Stimulated activated CD4-positive, alpha-beta T cell treated with anti-CD3 and anti-CD28 coated beads, Interleukin-15, amount 100 ng/mL, for 24 hours (primary cell): ENCODE results near the gene ABCC10.

Experiments used
- DNase-seq: peaks from one replicate; pipeline ENCODE4 v3.0.0-alpha.2; 2020

Gene ABCC10

GRCh38 chr6:43469947-43470346 is 42.6 kb downstream of the ABCC10 start:
- no peak for DNase-seq

GRCh38 chr6:43471399-43471798 is 44.1 kb downstream of the ABCC10 start:
- DNase-seq, result no peak

GRCh38 chr6:43472515-43472914 is 45.2 kb downstream of the ABCC10 start:
- no peak for DNase-seq

GRCh38 chr6:43475516-43475915 is 48.2 kb downstream of the ABCC10 start:
- DNase-seq, result no peak

- no peak for DNase-seq
Measured at GRCh38 chr6:43476746-43477145, 49.4 kb downstream of the ABCC10 start.

- peak; percentile 99 for DNase-seq
Measured at GRCh38 chr6:43477235-43478007, 50.1 kb downstream of the ABCC10 start, which contains the start of gene TJAP1. Gene TJAP1 (plus strand): TSS chr6:43477570. CDS start chr6:43499002, 21,432 bp downstream.

- DNase-seq, result no peak
Measured at GRCh38 chr6:43478008-43478372, 50.6 kb downstream of the ABCC10 start.

GRCh38 chr6:43481075-43481474 is 53.7 kb downstream of the ABCC10 start:
- no peak for DNase-seq

GRCh38 chr6:43481591-43482236 is 54.4 kb downstream of the ABCC10 start:
- no peak for DNase-seq

- DNase-seq, result no peak
Measured at GRCh38 chr6:43488667-43489276, 61.4 kb downstream of the ABCC10 start.

GRCh38 chr6:43489277-43490072 is 62.1 kb downstream of the ABCC10 start:
- DNase-seq, result no peak

GRCh38 chr6:43490523-43490939 is 63.2 kb downstream of the ABCC10 start:
- DNase-seq, result no peak

- no peak for DNase-seq
Measured at GRCh38 chr6:43491750-43492661, 64.7 kb downstream of the ABCC10 start.

- no peak for DNase-seq
Measured at GRCh38 chr6:43492673-43493072, 65.3 kb downstream of the ABCC10 start.

- DNase-seq, result no peak
Measured at GRCh38 chr6:43493230-43493629, 65.9 kb downstream of the ABCC10 start.

- no peak for DNase-seq
Measured at GRCh38 chr6:43493833-43494232, 66.5 kb downstream of the ABCC10 start.

GRCh38 chr6:43494321-43494720 is 67.0 kb downstream of the ABCC10 start:
- DNase-seq, result no peak

- DNase-seq, result no peak
Measured at GRCh38 chr6:43494766-43495165, 67.4 kb downstream of the ABCC10 start.

GRCh38 chr6:43495409-43495941 is 68.1 kb downstream of the ABCC10 start:
- DNase-seq, result no peak

GRCh38 chr6:43496370-43497128 is 69.2 kb downstream of the ABCC10 start:
- DNase-seq, result peak; percentile 20

- DNase-seq, result no peak
Measured at GRCh38 chr6:43497129-43497396, 69.7 kb downstream of the ABCC10 start.
